Hematopoietic multipotent progenitor cell treated with erythropoietin and hydrocortisone succinate and interleukin-3 and kit ligand, for 15 days (in vitro differentiated cells): ENCODE measurements around the gene AP3D1.

ENCODE experiments used
- DNase-seq: peaks from one replicate; pipeline ENCODE4 v3.0.0-alpha.2; 2015; ENCODE audit warnings: low spot score

AP3D1 gene

GRCh38 chr19:2126879-2127518 is 24.4 kb downstream of the AP3D1 start:
- DNase-seq: no peak

- no peak for DNase-seq
These were observed 27.5 kb downstream of the AP3D1 start for GRCh38 chr19:2123682-2124387.

GRCh38 chr19:2122982-2123381 is 28.4 kb downstream of the AP3D1 start:
- DNase-seq: no peak

GRCh38 chr19:2122251-2122650 is 29.1 kb downstream of the AP3D1 start:
- no peak for DNase-seq

GRCh38 chr19:2121416-2122051 is 29.8 kb downstream of the AP3D1 start:
- no peak for DNase-seq

- DNase-seq: no peak
These were observed 30.5 kb downstream of the AP3D1 start for GRCh38 chr19:2120821-2121220.

- DNase-seq: no peak
These were observed 31.2 kb downstream of the AP3D1 start for GRCh38 chr19:2119921-2120785.

GRCh38 chr19:2118438-2118837 is 32.9 kb downstream of the AP3D1 start:
- no peak for DNase-seq

- no peak for DNase-seq
These were observed 34.0 kb downstream of the AP3D1 start for GRCh38 chr19:2117215-2117960.

GRCh38 chr19:2116507-2116906 is 34.9 kb downstream of the AP3D1 start:
- no peak for DNase-seq

- no peak for DNase-seq
These were observed 35.4 kb downstream of the AP3D1 start for GRCh38 chr19:2115911-2116426.

- DNase-seq: no peak
These were observed 36.0 kb downstream of the AP3D1 start for GRCh38 chr19:2115324-2115723.

GRCh38 chr19:2114821-2115220 is 36.5 kb downstream of the AP3D1 start:
- DNase-seq: no peak

- DNase-seq: no peak
These were observed 37.1 kb downstream of the AP3D1 start for GRCh38 chr19:2114218-2114617.

GRCh38 chr19:2113439-2114211 is 37.7 kb downstream of the AP3D1 start:
- DNase-seq: no peak

GRCh38 chr19:2112516-2113320 is 38.6 kb downstream of the AP3D1 start:
- DNase-seq: no peak

- no peak for DNase-seq
These were observed 39.5 kb downstream of the AP3D1 start for GRCh38 chr19:2111886-2112285.

GRCh38 chr19:2111425-2111824 is 39.9 kb downstream of the AP3D1 start:
- DNase-seq: no peak

GRCh38 chr19:2110822-2111221 is 40.5 kb downstream of the AP3D1 start:
- DNase-seq: no peak
